Hindlimb muscle (tissue), 1 donor: ENCODE results near the gene ZFYVE28. TPM values are rescaled to one million over a fixed set of nuclear protein-coding genes. Genes with fewer than 3 reads are reported as not detected.
"Not testable (repeated sequence)": the region's sequence is repeated elsewhere in the genome, so short reads cannot be mapped to it uniquely, and the experiment has no call there.

Source experiments
- DNase-seq: peaks from one replicate; pipeline ENCODE4 v3.0.0-alpha.2; 2013
- polyA plus RNA-seq: library from polyadenylated mRNA; unstranded; fragments of 120-200 nt; gene quantifications from one replicate; pipeline ENCODE4 v1.2.1, GENCODE V29; 2013; ENCODE audit not compliant: insufficient read length

ZFYVE28 gene
- polyA plus RNA-seq, 1 donor = 2.5 TPM

GRCh38 chr4:2286904-2287593 is 131.4 kb downstream of the ZFYVE28 start:
- DNase-seq = no peak

DNA sequence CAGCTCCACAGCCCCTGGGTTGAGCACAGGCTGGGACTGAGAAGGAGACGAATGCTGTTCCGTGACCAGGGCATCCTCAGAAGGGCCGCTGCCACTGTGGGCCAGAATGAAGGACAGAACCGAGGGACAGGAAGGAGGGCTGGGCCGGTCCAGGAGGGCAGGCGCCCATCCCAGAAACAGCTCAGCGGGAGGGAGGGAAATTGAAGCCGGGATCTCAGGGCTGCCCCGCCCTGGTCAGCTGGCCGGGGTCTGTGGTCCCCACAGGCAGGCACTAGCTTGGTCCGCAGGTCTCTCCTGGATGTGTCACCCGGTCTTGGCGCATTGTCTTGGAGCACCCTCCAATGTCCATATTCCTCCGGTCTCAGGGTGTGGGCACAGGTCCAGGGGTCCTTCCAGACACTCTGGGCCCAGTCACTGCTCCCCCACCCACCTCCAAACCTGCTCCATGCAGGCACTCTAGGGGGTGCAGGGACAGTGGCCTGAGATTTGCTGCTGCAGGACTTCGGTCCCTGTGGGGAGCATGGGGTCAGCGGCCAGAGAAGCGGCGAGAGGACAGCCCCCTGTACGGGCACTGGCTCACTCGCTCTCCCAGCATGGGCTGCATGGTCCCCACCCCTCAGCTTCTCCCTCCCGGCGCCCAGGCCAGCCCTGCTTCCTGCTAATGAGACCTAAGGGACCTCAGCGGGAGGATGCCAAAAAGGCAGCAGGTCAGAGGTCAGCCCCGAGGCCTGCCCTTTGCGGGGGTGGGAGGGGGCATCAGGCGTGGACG is 132.6 kb downstream of the ZFYVE28 start:
- DNase-seq = no peak

- no peak for DNase-seq
These were observed 133.4 kb downstream of the ZFYVE28 start for GRCh38 chr4:2284934-2285612.

- no peak for DNase-seq
These were observed 134.1 kb downstream of the ZFYVE28 start for GRCh38 chr4:2284161-2284933.

- no peak for DNase-seq
These were observed 135.2 kb downstream of the ZFYVE28 start for GRCh38 chr4:2283199-2283711.

- DNase-seq = no peak
These were observed 136.7 kb downstream of the ZFYVE28 start for GRCh38 chr4:2281575-2282343.

GRCh38 chr4:2280531-2281300 is 137.7 kb downstream of the ZFYVE28 start:
- DNase-seq = no peak

DNA sequence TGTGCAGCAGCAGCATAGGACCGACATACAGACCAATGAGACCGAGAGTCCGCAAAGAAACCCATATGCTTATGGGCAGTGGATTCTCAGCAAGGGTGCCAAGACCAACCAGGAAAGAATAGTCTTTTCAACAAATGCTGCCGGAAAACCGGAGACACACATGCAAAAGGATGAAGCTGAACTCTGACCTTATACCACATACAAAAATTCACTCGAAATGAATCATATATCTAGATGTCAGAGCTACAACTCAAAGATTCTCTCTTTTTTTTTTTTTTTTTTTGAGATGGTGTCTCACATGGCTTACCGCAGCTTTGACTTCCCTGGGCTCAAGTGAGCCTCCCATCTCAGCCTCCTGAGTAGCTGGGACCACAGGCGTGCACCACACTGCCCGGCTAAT is 140.5 kb downstream of the ZFYVE28 start:
- no peak for DNase-seq

GRCh38 chr4:2276581-2277325 is 141.7 kb downstream of the ZFYVE28 start:
- no peak for DNase-seq

- no peak for DNase-seq
These were observed 142.7 kb downstream of the ZFYVE28 start for GRCh38 chr4:2275546-2276251.

DNA sequence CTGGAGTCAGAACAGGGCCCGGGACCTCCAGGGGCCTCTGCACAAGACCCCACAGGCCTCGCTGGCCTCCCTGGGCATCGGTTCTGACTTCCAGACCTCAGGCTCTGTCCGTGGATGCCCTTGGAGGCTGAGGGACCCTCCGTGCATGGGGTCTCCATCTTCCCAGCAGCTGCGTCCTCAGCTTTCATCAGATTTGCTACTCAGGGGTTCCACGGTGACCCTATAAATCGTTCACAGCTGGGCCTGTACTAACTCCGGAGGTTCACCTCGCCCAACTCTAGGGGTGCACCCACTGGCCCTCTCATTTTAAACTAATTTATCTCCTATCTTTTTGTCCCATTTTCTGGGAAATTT is 143.4 kb downstream of the ZFYVE28 start:
- DNase-seq = not testable (repeated sequence)

DNA sequence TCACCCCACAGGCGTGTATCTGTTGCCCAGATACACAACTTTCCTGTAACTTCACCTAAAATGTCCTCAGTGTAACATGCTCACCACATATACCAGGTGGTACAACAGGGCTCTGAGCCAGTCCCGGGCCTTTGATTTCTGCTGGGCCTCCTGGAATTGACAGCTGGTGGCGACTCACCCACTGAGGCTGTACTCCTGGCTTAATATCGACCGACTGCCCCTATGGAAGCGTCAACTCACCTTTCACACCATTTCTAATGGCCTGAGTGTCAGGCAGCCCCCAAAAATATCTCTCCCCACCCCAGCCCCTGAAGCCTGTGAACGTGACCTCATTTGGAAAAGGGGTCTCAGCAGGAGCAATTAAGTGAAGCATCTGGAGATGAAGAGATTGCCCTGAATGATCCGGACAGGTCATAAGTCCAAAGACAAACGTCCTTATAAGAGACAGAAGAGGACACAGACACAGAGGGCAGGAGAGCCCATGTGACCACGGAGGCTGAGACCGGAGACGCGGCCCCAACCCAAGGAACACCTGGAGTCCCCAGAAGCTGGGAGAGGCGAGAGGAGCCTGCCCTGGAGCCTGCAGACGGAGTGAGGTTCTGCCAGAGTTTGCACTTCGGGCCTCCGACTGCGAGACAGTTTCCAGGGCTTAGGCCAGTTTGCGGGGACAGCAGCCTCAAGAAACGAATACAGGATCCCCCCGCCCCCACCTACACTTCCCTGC is 144.0 kb downstream of the ZFYVE28 start:
- no peak for DNase-seq

GRCh38 chr4:2273657-2274319 is 144.7 kb downstream of the ZFYVE28 start:
- no peak for DNase-seq

- no peak for DNase-seq
These were observed 145.2 kb downstream of the ZFYVE28 start for GRCh38 chr4:2273221-2273620.

- no peak for DNase-seq
These were observed 145.7 kb downstream of the ZFYVE28 start for GRCh38 chr4:2272828-2273120.

DNA sequence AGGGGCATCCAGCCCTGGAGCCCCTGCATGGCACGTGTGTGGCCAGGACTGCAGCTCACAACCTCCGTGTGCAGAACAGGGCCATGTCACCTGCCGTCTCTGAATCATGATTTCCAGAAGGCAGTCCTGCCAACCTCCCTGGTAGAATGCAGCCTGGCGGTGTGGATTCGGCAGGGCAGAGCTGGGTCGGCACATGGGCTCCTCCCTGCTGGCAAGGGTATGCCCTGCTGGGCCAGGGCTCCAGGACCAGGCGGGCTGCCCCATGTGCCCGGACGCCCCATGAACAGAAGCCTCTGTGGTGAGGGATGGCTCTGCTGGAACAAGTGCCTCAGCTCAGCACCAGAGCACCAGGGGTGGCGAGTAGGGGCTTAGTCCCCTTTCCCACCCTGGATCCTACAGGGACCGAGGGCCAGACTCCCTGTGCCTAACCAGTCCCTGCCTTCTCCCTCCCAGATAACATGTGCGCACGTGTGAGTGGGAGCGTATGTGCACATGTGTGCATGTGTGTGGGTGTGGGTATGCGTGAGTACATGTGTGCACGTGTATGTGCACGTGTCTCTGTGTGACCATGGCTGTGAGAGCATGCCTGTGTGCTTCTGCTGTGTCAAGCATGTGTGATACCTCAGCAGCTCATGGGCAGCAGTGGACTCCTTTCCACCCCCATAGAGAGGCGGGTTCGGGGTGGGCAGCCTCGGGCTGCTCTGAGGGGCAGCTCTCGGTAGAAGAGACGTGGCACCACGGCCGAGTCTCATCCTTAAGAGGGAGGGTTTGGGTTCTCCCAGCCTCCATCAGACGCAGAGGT is 146.2 kb downstream of the ZFYVE28 start:
- no peak for DNase-seq

GRCh38 chr4:2271279-2272025 is 147.0 kb downstream of the ZFYVE28 start:
- DNase-seq = no peak
